DND-41 (cell line): ENCODE results near the gene ITPR2.

Source experiments
- CTCF ChIP-seq: IDR thresholded peaks from 2 replicates; pipeline ENCODE4 v1.5.1; 2012; ENCODE audit warnings: borderline replicate concordance, low read length, moderate library complexity, mild to moderate bottlenecking; ENCODE audit not compliant: poor library complexity, severe bottlenecking; ENCODE audit errors: extremely low read depth
- EZH2 ChIP-seq: IDR thresholded peaks from 3 replicates; pipeline ENCODE4 v1.6.1; 2012; ENCODE audit warnings: borderline replicate concordance, low read depth, mild to moderate bottlenecking, moderate library complexity, low read length, inconsistent platforms; ENCODE audit not compliant: severe bottlenecking

GRCh38 chr12:26740991-26741390 lies 92.0 kb downstream of the ITPR2 start:
- TF ChIP-seq CTCF = no peak
- TF ChIP-seq EZH2 = no peak
